Astrocyte (in vitro differentiated cells and primary cell): ENCODE data around the gene PRKG1. TPM values are rescaled to one million over a fixed set of nuclear protein-coding genes. Genes with fewer than 3 reads are reported as not detected.

Experiments
- DNase-seq: peaks from one replicate; pipeline ENCODE4 v3.0.0-alpha.2; 2010; ENCODE audit warnings: low read depth
- FAIRE-seq: peaks from 2 replicates; lab custom pipeline; 2011; peaks lifted over from hg19 to GRCh38; lab: Jason Lieb, UNC
- H2AFZ ChIP-seq: 2 replicates; pipeline ENCODE4 v1.6.0; 2012; ENCODE audit warnings: low read depth, low read length, inconsistent platforms
- H3K27ac ChIP-seq: 2 replicates; pipeline ENCODE4 v1.5.1; 2011; ENCODE audit warnings: low read depth, low read length, inconsistent platforms
- H3K27me3 ChIP-seq: 2 replicates; pipeline ENCODE4 v1.6.0; 2011; ENCODE audit warnings: low read length, inconsistent platforms; ENCODE audit not compliant: insufficient read depth
- H3K36me3 ChIP-seq: 2 replicates; pipeline ENCODE4 v1.5.1; 2011; ENCODE audit warnings: low read length, inconsistent platforms; ENCODE audit not compliant: insufficient read depth
- H3K4me1 ChIP-seq: 2 replicates; pipeline ENCODE4 v1.5.1; 2011; ENCODE audit warnings: low read length, inconsistent platforms; ENCODE audit not compliant: insufficient read depth
- H3K4me2 ChIP-seq: 2 replicates; pipeline ENCODE4 v1.6.0; 2012; ENCODE audit warnings: low read length, inconsistent platforms
- H3K4me3 ChIP-seq: 2 replicates; pipeline ENCODE4 v1.5.1; 2011; ENCODE audit warnings: low read depth, mild to moderate bottlenecking, low read length, inconsistent platforms; ENCODE audit not compliant: insufficient read depth
- H3K79me2 ChIP-seq: 2 replicates; pipeline ENCODE4 v1.6.0; 2012; ENCODE audit warnings: mild to moderate bottlenecking, low read length, inconsistent platforms; ENCODE audit not compliant: insufficient read depth
- H3K9ac ChIP-seq: 2 replicates; pipeline ENCODE4 v1.6.0; 2012; ENCODE audit warnings: mild to moderate bottlenecking, low read length, inconsistent platforms
- H3K9me3 ChIP-seq: 2 replicates; pipeline ENCODE4 v1.5.1; 2012; ENCODE audit warnings: low read depth, mild to moderate bottlenecking, low read length, inconsistent platforms; ENCODE audit not compliant: insufficient read depth
- H4K20me1 ChIP-seq: 2 replicates; pipeline ENCODE4 v1.6.0; 2012; ENCODE audit warnings: low read length, inconsistent platforms; ENCODE audit not compliant: insufficient read depth
- H3K27ac Mint-ChIP-seq: one replicate; pipeline ENCODE4 v1.8.0; 2021; ENCODE audit warnings: mild to moderate bottlenecking, mixed read lengths; ENCODE audit not compliant: unreplicated experiment
- H3K27me3 Mint-ChIP-seq: one replicate; pipeline ENCODE4 v1.8.0; 2021; ENCODE audit warnings: low read depth, mixed read lengths; ENCODE audit not compliant: unreplicated experiment
- H3K36me3 Mint-ChIP-seq: one replicate; pipeline ENCODE4 v1.8.0; 2021; ENCODE audit warnings: low read depth, mixed read lengths; ENCODE audit not compliant: unreplicated experiment
- H3K4me1 Mint-ChIP-seq: one replicate; pipeline ENCODE4 v1.8.0; 2021; ENCODE audit warnings: low read depth, mixed read lengths; ENCODE audit not compliant: unreplicated experiment
- H3K4me3 Mint-ChIP-seq: one replicate; pipeline ENCODE4 v1.8.0; 2021; ENCODE audit warnings: mild to moderate bottlenecking, moderate library complexity, mixed read lengths; ENCODE audit not compliant: unreplicated experiment
- H3K9me3 Mint-ChIP-seq: one replicate; pipeline ENCODE4 v1.8.0; 2021; ENCODE audit warnings: mild to moderate bottlenecking, mixed read lengths; ENCODE audit not compliant: unreplicated experiment
- EZH2 ChIP-seq: IDR thresholded peaks from 2 replicates; pipeline ENCODE4 v1.6.1; 2012; ENCODE audit warnings: mild to moderate bottlenecking, low read length, inconsistent platforms; ENCODE audit not compliant: insufficient read depth
- total RNA-seq: library from RNA; stranded (reverse); gene quantifications from 2 replicates; pipeline ENCODE4 v1.2.1, GENCODE V29; 2021
- TF ChIP-seq, protein P1 (sequence below): IDR thresholded peaks from 2 replicates; pipeline ENCODE4 v1.5.1; 2011; ENCODE audit warnings: low read depth, mild to moderate bottlenecking, inconsistent platforms, low read length, moderate library complexity; ENCODE audit not compliant: insufficient read depth

Gene PRKG1
- total RNA-seq, 1 donor from 2014 or later: 3.1 TPM

DNA sequence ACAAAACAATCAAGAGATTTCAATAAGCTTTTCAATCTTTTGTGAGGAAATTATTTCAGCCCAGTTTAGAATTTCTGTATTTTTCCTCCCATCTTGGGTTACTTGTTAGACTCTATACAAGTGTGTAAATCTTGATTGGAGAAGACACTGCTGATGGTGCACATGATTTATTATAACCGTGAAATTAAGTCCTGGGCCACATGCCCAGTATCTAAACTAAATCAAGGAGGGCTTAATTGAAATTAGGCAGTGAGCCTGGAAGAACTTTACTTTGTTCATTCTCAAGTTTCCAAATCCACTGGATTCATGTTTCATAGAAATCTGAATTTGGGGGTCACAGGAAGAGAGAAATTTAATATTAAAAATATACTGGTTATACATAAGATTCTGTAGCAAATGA, 580.6 kb downstream of the PRKG1 start:
- Mint-ChIP-seq H3K4me1 (peaks cover 1% of the 10 kb centered on the region), H3K27ac (no peak overlapping the region), H3K9me3 (no peaks in the 10 kb centered on the region), H3K36me3 (no peaks in the 10 kb centered on the region), H3K4me3 (no peak overlapping the region), H3K27me3 (no peaks in the 10 kb centered on the region)
- Histone ChIP-seq H3K9ac (no peak overlapping the region), H3K4me1 (no peaks in the 10 kb centered on the region), H3K27ac (no peak overlapping the region), H3K4me2 (no peak overlapping the region), H3K36me3 (no peaks in the 10 kb centered on the region), H2AFZ (no peak overlapping the region), H4K20me1 (no peaks in the 10 kb centered on the region), H3K4me3 (no peak overlapping the region), H3K9me3 (no peaks in the 10 kb centered on the region), H3K27me3 (no peaks in the 10 kb centered on the region), H3K79me2 (no peaks in the 10 kb centered on the region)
- TF ChIP-seq, protein P1, sequence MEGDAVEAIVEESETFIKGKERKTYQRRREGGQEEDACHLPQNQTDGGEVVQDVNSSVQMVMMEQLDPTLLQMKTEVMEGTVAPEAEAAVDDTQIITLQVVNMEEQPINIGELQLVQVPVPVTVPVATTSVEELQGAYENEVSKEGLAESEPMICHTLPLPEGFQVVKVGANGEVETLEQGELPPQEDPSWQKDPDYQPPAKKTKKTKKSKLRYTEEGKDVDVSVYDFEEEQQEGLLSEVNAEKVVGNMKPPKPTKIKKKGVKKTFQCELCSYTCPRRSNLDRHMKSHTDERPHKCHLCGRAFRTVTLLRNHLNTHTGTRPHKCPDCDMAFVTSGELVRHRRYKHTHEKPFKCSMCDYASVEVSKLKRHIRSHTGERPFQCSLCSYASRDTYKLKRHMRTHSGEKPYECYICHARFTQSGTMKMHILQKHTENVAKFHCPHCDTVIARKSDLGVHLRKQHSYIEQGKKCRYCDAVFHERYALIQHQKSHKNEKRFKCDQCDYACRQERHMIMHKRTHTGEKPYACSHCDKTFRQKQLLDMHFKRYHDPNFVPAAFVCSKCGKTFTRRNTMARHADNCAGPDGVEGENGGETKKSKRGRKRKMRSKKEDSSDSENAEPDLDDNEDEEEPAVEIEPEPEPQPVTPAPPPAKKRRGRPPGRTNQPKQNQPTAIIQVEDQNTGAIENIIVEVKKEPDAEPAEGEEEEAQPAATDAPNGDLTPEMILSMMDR: no peak
- TF ChIP-seq EZH2: no peak
- no peak for DNase-seq
- no peak for FAIRE-seq

DNA sequence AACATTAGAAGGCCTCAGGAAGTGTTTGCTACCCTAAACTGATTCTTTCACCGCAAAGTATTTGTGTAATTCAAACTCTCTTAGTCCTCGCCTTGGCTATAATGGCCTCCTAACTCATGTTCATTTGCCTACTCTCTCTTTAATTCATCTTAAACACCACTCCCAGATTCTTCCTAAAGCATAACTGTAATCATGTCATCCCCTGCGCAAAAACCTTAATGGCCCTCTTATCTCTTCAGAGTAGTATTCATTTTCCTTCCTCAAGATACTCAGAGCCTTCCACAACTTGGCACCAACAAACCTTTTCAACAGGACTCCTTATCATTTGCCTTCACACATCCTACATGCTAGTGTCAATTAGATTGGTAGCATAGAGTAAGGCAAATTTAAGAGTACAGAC, 582.2 kb downstream of the PRKG1 start:
- H3K27me3 Mint-ChIP-seq: no peaks in the 10 kb centered on the region

DNA sequence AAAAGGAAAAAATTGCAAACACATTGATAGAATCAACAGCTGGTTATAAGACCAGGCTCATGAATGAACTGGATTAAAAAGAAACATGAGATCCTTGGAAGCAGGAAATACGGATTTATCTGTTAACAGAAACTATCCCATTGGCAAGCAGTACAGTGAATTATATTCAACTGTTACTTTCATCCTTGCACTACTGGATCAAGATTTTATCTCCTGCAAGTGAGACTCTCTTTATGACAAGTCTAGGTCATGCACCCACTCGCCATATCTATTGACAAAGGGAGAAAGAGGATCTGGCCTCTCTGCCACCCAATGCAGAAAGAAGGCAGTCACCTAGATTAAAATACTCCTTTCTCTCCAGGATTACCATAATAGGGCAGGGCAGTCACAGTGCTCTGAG, 583.7 kb downstream of the PRKG1 start:
- Mint-ChIP-seq H3K27me3 (no peaks in the 10 kb centered on the region), H3K27ac (no peak overlapping the region), H3K4me1 (no peaks in the 10 kb centered on the region), H3K9me3 (no peaks in the 10 kb centered on the region), H3K4me3 (no peak overlapping the region), H3K36me3 (no peaks in the 10 kb centered on the region)
- no peak overlapping the region for H3K4me3 ChIP-seq
- H3K4me2 ChIP-seq: no peak overlapping the region
- no peak overlapping the region for H3K27ac ChIP-seq
- H2AFZ ChIP-seq: no peak overlapping the region
- H4K20me1 ChIP-seq: no peaks in the 10 kb centered on the region
- no peaks in the 10 kb centered on the region for H3K4me1 ChIP-seq
- FAIRE-seq (no peak), DNase-seq (no peak)
- H3K9me3 ChIP-seq: no peaks in the 10 kb centered on the region
- H3K79me2 ChIP-seq: no peaks in the 10 kb centered on the region
- H3K27me3 ChIP-seq: no peaks in the 10 kb centered on the region
- no peak for TF ChIP-seq EZH2
- TF ChIP-seq, protein P1: no peak
- H3K9ac ChIP-seq: no peak overlapping the region
- H3K36me3 ChIP-seq: no peaks in the 10 kb centered on the region

More for the DNA sequence above, 582.2 kb downstream of the PRKG1 start:
- no peak overlapping the region for H3K27ac Mint-ChIP-seq
- DNase-seq (no peak), FAIRE-seq (no peak)
- Histone ChIP-seq H3K4me1 (no peaks in the 10 kb centered on the region), H4K20me1 (no peaks in the 10 kb centered on the region), H3K4me3 (no peak overlapping the region), H3K9me3 (no peaks in the 10 kb centered on the region), H2AFZ (no peak overlapping the region), H3K9ac (no peak overlapping the region), H3K79me2 (no peaks in the 10 kb centered on the region), H3K36me3 (no peaks in the 10 kb centered on the region), H3K27ac (no peak overlapping the region), H3K27me3 (no peaks in the 10 kb centered on the region), H3K4me2 (no peak overlapping the region)
- H3K4me3 Mint-ChIP-seq: no peak overlapping the region
- no peak for TF ChIP-seq EZH2
- TF ChIP-seq, protein P1: no peak
- H3K4me1 Mint-ChIP-seq: no peaks in the 10 kb centered on the region
- H3K36me3 Mint-ChIP-seq: no peaks in the 10 kb centered on the region
- no peaks in the 10 kb centered on the region for H3K9me3 Mint-ChIP-seq
